Measurements from ENCODE around the gene ORMDL2.
"Not testable (repeated sequence)": the region's sequence is repeated elsewhere in the genome, so short reads cannot be mapped to it uniquely, and the experiment has no call there.

The ORMDL2 gene

GRCh38 chr12:55829967-55830600 lies 12.2 kb downstream of the ORMDL2 start:
- peak; percentile 29 for DNase-seq

DNA sequence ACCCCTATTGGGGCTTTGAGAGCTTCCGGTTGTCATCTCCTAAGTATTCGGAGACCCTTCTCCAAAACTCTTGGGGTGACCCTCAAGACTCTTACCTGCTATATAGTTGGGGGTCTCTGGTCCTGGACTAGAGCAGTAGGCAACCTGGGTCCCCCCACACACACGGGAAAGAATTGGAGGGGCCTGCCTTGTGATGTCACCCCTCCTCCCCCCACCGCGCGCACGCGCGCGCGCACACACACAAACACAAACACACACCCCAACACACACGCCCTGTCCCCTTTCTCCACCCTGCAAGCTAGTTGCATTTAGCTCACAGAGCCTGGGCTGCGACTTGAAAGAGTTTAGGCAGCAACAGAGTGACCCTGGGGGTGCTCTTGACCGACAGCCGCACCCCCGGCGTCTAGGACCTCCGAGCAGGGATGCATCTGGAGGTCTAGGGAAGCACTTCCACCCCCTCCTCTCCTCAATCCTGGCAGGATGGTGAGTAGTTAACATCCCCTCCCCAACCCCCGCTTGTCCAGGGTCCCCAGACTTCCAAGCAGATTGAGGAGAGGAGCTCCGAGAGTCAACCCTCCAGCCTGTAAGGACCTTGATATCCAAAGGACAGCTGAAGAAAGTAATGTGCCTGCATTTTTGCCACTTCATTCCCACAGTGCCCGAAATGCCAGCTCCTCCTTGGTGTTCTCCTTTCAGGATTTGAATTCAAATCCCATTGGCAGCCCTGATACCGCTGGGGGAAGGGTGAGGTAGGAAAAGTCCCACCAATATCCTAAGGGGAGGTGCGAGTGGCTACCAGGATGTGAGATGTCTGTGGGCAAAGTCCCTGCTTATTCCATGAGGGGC lies 13.0 kb downstream of the ORMDL2 start:
- peak; percentile 44 for DNase-seq

- no peak for DNase-seq
Measured at GRCh38 chr12:55831447-55831815, 13.6 kb downstream of the ORMDL2 start.

DNA sequence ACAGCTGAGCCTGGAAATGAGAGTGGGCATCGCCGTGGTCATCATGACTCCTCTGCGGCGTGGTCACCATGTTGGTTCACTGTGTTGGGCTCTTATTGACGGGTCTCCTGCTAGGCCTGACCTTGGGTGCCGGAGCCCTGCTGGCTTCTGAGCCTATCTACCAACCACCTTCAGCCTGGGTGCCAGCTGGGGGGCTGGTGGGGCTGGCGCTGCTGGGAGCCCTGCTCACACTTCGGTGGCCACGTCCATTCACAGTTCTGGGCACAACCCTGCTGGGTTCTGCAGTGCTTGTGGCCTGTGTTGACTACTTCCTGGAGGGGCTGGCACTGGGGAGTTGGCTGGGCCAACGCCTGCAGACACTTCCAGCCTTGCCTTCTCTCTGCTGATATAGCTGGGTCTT lies 15.2 kb downstream of the ORMDL2 start:
- no peak for DNase-seq

DNA sequence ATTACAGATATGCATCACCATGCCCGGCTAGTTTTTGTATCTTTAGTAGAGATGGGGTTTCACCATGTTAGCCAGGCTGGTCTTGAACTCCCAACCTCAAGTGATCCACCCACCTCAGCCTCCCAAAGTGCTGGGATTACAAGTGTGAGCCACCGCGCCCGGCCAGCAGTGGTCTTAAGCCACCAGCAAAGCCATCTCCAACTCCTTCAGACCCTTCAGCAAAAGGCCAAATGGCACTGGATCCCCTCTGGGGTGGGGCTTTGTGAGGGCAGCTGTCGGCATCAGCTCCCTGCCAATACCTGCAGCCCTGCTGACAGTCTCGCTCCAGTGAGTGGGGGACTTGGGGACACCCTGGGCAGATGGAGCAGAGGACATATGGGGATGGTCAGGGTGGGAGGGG lies 16.6 kb downstream of the ORMDL2 start:
- not testable (repeated sequence) for DNase-seq

- no peak for DNase-seq
Measured at GRCh38 chr12:55838361-55838760, 20.5 kb downstream of the ORMDL2 start.

DNA sequence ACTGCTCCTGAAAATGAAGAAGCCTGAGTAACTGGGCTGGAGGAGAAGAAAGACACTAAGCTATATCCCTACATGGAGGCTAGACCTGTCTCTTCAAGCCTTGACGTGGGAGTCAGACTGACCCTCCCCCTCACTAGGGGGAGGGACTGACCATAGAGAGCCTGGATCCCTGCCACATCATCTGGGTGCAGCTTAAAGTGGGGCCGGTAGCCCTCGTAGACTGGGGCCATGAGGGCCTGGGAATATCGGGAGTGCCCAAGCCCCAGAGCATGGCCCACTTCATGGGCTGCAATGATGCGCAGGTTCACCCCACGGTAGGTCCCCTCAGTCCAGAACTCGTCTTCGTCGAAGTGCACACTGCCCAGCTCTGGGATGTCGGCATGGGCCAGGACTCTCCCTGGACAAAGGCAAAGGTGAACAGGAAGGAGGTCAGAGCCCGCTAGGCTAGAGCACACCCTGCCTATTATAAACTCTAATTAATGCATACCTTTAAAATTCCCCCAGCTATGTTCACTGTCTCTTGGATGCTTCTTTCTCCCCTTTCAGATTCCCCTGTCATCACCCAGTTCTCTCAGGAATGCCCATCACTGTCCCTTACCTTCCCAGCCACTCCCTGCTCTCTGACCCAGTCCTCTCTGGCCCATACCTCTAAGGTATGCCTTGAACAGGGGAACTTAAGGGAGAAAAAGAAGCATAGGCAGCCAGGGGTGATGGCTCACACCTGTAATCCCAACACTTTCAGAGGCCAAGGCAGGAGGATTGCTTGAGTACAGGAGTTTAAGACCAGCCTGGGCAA lies 21.7 kb downstream of the ORMDL2 start:
- DNase-seq: no peak

GRCh38 chr12:55840581-55841351 lies 22.9 kb downstream of the ORMDL2 start:
- no peak for DNase-seq

- no peak for DNase-seq
Measured at GRCh38 chr12:55842681-55843429, 25.0 kb downstream of the ORMDL2 start, which contains the start of gene MMP19. MMP19 (minus strand) TSS chr12:55842936; CDS start chr12:55842830, 106 bp downstream.

DNA sequence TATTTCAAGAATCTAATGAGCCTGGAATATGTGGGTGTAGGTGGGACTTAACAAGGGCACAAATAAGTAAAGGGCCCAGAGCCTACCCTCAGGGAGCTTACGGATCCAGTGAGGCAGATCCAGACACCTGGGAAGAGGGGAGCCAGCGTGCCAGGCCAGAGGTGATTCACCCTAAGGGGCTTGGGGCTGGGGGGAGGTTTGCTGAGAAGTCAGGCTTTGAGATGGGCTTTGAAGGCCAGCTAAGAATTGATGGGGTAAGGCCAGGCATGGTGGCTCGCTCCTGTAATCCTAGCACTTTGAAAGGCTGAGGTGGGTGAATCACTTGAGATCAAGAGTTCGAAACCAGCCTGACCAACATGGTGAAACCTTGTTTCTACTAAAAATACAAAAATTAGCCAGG lies 25.6 kb downstream of the ORMDL2 start:
- DNase-seq: no peak

- no peak for DNase-seq
Measured at GRCh38 chr12:55844961-55845360, 27.1 kb downstream of the ORMDL2 start.

DNA sequence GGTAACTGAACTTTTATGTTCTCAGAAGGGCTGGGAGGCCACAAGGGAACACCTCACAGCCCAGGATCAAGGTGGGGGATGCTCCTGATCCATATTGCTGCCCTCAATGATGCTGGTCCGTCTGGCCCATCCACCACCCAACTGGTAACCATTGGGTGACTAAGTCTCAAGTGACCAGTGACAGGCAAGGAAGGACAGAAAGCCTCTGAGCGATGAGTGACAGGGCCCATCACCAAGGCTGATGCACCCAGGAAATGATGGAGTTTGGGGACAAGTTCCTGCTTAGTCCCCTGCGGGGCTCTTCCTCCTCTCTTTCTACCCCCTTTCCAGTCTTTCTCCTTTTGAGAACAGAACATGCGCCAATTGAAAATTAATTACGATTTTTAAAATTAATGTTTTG lies 27.5 kb downstream of the ORMDL2 start:
- DNase-seq: no peak

GRCh38 chr12:55845785-55846496 lies 28.1 kb downstream of the ORMDL2 start:
- no peak for DNase-seq

DNA sequence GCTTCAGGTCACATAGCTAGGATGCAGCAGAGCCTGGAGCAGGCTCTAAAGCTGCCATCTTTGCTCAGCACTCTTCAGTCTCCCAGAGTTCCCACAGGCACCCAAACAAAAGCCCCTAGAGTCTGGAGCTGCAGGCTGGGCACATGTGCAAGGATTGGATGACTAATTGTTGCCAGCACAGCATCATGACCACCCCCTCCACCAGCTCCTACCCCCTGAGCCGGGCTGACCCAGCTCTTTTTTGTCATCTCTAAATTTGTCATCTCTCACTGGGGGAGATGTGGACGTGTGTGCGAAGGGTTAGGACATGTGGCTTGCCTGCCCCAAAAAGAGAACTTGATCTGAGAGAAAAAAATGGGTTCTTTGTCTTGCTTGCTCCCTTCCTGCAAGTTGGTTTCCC lies 29.2 kb downstream of the ORMDL2 start:
- no peak for DNase-seq

- no peak for DNase-seq
Measured at GRCh38 chr12:55847603-55848291, 29.9 kb downstream of the ORMDL2 start.

- DNase-seq: no peak
Measured at GRCh38 chr12:55849616-55850343, 31.9 kb downstream of the ORMDL2 start.

GRCh38 chr12:55850401-55850800 lies 32.6 kb downstream of the ORMDL2 start:
- no peak for DNase-seq

DNA sequence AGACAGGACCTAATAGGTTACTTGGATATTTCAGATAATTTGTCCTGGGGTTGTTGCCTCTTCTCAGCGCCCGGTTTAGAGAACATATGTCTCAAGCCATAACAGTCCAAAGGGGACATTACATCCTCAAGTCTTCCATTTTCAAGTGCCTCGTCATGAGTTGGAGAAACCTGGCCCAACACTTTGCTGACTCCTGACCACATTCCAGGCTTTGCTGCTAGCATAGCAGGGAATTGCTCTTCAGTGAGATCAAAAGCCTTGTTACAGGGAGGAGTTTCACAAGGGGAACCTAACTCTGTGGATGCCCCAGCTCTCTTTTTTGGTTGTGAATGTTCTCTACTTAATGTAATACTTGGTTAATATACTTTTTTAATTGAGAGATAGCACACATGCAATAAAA lies 33.1 kb downstream of the ORMDL2 start:
- DNase-seq: no peak

DNA sequence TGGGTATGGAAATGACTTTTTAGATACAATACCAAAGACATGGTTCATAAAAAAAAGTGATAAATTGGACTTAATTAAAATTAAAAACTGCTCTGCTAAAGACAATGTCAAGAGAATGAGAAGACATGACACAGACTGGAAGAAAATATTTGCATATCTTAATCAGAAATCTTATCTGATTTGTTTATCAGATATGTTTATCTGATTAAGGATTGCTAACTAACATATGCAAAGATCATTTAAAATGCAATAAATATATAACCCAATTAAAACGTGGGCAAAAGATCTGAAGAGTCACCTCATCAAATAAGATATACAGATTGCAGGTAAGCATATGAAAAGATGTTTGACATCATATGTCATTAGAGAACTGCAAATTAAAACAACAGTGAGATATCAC lies 34.9 kb downstream of the ORMDL2 start:
- DNase-seq: no peak

DNA sequence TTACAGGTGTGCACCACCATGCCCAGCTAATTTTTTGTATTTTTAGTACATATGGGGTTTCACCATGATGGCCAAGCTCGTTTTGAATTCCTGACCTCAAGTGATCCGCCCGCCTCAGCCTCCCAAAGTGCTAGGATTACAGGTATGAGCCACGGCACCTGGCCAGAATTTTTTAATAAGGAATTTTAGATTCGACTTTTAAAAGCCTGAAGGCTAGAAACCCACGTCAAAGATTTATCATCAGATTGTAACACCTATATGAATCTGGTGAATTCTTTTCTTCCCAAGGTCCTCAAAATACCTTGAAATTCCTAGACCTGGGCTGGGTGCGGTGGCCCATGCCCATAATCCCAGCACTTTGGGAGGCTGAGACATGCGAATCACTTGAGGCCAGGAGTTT lies 43.6 kb downstream of the ORMDL2 start:
- DNase-seq: no peak
